Heart right ventricle (tissue), 16 donors: ENCODE measurements around the gene GAP43. TPM values are rescaled to one million over a fixed set of nuclear protein-coding genes. Genes with fewer than 3 reads are reported as not detected.
A peak's percentile ranks its signal among the peaks of the same experiment; 100 is the strongest.

Experiments used
- ATAC-seq, 8 donors: fragments of 200-7000 bp; cut with Tn5 transposase; one replicate each; pipeline ENCODE4 v1.9.1; 2020; ENCODE audit warnings: mild to moderate bottlenecking in 8 of 8, moderate library complexity in 8 of 8, moderate number of reproducible peaks in 1 of 8
- DNase-seq, 2 donors: peaks; one replicate each; pipeline ENCODE4 v3.0.0-alpha.2; 2020
- H3K27ac ChIP-seq, 10 donors: fragments of 200-600 bp; sonication (generic) in 2 of 10; one replicate each; pipeline versions ENCODE4 v1.5.0 to v1.8.0; 2020 to 2022; ENCODE audit warnings: mild to moderate bottlenecking in 3 of 10
- H3K27me3 ChIP-seq, 7 donors: fragments of 200-600 bp; one replicate each; pipeline ENCODE4 v1.8.0; 2021 to 2022; ENCODE audit warnings: mild to moderate bottlenecking in 2 of 7
- H3K36me3 ChIP-seq, 9 donors: fragments of 200-600 bp; sonication (generic) in 1 of 9; one replicate each; pipeline versions ENCODE4 v1.5.0 to v1.8.0; 2020 to 2022; ENCODE audit warnings: mild to moderate bottlenecking in 2 of 9
- H3K4me1 ChIP-seq, 9 donors: fragments of 200-600 bp; sonication (generic) in 1 of 9; one replicate each; pipeline versions ENCODE4 v1.5.0 to v1.8.0; 2020 to 2022; ENCODE audit warnings: mild to moderate bottlenecking in 4 of 9
- H3K4me3 ChIP-seq, 10 donors: fragments of 200-600 bp; sonication (generic) in 2 of 10; one replicate each; pipeline versions ENCODE4 v1.5.0 to v1.8.0; 2020 to 2022; ENCODE audit warnings: mild to moderate bottlenecking in 7 of 10, moderate library complexity in 2 of 10
- H3K9me3 ChIP-seq, 11 donors: fragments of 200-600 bp in 10 of 11; sonication (generic) in 2 of 11; one replicate each; pipeline versions ENCODE4 v1.5.0 to v1.8.0; 2013 to 2022; ENCODE audit warnings: mild to moderate bottlenecking in 2 of 11, control low read depth in 1 of 11, moderate library complexity in 1 of 11
- WGBS, 2 donors: extraction: QIAGEN DNeasy Blood & Tissue Kit; methylation state at CpG; one replicate each; pipeline ENCODE4 v1.1.7; 2013; ENCODE audit warnings: inconsistent platforms in 1 of 2; 5-methylcytosine and 5-hydroxymethylcytosine counted together
- intact Hi-C, 10 donors: fragments of 100-400 bp; cut with DNase I; formaldehyde crosslinking; loops; one replicate each; pipeline versions ENCODE4 v1.11.1 to v1.14.2; 2022
- polyA plus RNA-seq, 2 donors: library from polyadenylated mRNA; stranded (reverse); fragments of 200-250 nt; gene quantifications; one replicate each; pipeline ENCODE4 v1.2.3, GENCODE V29; 2013
- total RNA-seq, 10 donors: library from RNA; stranded (reverse); fragmentation: NEBNext Ultra II Directional in 3 of 10; extraction: Animal tissue kit (Norgen Biotek cat#: 25700) in 3 of 10; gene quantifications; one replicate each; pipeline versions ENCODE4 v1.2.1 to v1.2.4, GENCODE V29; 2021 to 2023
- TF ChIP-seq, protein P1 (sequence below), 9 donors: fragments of 200-600 bp; sonication (generic) in 2 of 9; IDR thresholded peaks; one replicate each; pipeline versions ENCODE4 v1.5.0 to v1.8.0; 2021 to 2022; ENCODE audit warnings: antibody characterized with exemption in 9 of 9, mild to moderate bottlenecking in 5 of 9, moderate library complexity in 1 of 9
- donor health status: Arrhythmogenic right ventricular cardiomyopathy.
- donor health status: ischemic (EF 13 %, LVEDD 7.1; RV severe dilation, severe dysfunction).
- donor health status: healthy with polysubstance abuse.
- donor health status: DM: no; HTN: yes; CAD: no.
- donor health status: DM: no; HTN: no; CAD: no.
- donor health status: ischemic (EF 25% LVEDD 6.9; RV normal size, moderate dysfunction).
- donor health status: ischemic (EF 25% LVEDD 5.7; RV mildly dilated, moderate dysfunction).
- donor health status: healthy.
- donor health status: DM: yes; HTN: yes; CAD: no.
- donor health status: Ischemic cardiomyopathy.
- donor health status: ischemic (EF 35%, LVEDD 5.7; RV mildly dilated, moderate dysfunction).
- donor health status: nonischemic (EF 11% LVEDD 7.7; RV severe dilation, severe dysfunction).
- donor health status: DM: yes; HTN: yes; CAD: no.
- donor health status: PGD.
- donor health status: ischemic (EF 29% LVEDD 5.4; RV normal size, mild dysfunction).
- donor health status: nonischemic (EF 23%, LVEDD 6.1; RV moderate dilation, normal function).

Gene GAP43
- total and polyA plus RNA-seq, 12 donors, result 0.29 to 2.3 (median 0.83) TPM; not detected in 1

DNA sequence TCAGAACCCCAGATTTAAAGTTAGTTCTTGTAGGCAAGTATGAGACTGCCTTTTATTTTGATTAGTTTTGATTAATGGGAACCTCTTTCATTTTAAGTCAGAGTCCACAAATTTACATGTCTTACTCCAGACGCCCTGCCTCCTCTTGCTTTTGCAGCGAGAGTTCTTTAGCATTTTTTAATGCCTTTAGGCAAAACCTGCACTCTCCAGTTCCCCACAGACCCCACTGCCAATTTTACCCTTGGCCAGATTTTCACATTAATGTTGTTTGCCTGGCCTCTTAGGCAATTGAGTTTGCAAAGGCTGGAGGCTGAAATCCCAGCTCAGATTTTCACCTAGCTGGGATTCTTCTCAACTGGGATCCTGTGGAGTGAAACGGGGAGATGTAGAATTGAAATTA is 85.8 kb downstream of the GAP43 start:
- H3K9me3 ChIP-seq, result no peaks in the 10 kb centered on the region
- no peak overlapping the region for H3K27ac ChIP-seq
- no peaks in the 10 kb centered on the region for H3K4me1 ChIP-seq
- intact Hi-C loops, result no loop called here
- H3K36me3 ChIP-seq, result no peaks in the 10 kb centered on the region
- ATAC-seq (no peak), DNase-seq (no peak)
- TF ChIP-seq, protein P1, sequence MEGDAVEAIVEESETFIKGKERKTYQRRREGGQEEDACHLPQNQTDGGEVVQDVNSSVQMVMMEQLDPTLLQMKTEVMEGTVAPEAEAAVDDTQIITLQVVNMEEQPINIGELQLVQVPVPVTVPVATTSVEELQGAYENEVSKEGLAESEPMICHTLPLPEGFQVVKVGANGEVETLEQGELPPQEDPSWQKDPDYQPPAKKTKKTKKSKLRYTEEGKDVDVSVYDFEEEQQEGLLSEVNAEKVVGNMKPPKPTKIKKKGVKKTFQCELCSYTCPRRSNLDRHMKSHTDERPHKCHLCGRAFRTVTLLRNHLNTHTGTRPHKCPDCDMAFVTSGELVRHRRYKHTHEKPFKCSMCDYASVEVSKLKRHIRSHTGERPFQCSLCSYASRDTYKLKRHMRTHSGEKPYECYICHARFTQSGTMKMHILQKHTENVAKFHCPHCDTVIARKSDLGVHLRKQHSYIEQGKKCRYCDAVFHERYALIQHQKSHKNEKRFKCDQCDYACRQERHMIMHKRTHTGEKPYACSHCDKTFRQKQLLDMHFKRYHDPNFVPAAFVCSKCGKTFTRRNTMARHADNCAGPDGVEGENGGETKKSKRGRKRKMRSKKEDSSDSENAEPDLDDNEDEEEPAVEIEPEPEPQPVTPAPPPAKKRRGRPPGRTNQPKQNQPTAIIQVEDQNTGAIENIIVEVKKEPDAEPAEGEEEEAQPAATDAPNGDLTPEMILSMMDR (IDR thresholded peaks at IDR 0.05), result no peak
- no peak overlapping the region for H3K4me3 ChIP-seq
- H3K27me3 ChIP-seq, result no peaks in the 10 kb centered on the region
- 78 to 84% methylated on average over 3 of the region's 3 CpGs for WGBS, 2 donors

DNA sequence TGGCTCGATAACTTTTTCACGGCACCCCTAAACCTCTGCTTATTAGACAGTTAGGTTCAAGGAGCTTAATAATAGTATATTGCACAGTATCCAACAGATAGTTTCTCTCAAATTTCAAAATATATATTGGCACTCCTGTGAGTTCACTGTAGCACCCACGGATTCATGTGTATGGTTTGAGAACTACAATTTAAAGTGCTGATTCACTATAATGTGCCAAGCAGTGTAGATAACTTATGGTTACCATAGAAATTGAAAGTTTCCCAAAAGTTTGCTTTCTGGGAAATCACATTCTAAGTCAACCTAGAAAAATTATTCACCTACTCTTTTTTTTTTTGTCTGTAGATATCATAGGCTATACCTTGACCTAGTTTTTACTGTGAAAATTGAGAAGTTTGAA is 86.6 kb downstream of the GAP43 start:
- Histone ChIP-seq H3K27ac (no peak overlapping the region), H3K27me3 (no peaks in the 10 kb centered on the region), H3K9me3 (no peaks in the 10 kb centered on the region), H3K4me3 (no peak overlapping the region), H3K4me1 (no peaks in the 10 kb centered on the region), H3K36me3 (no peaks in the 10 kb centered on the region)
- TF ChIP-seq, protein P1 (IDR thresholded peaks at IDR 0.05), result no peak
- DNase-seq (no peak), ATAC-seq (no peak)
- WGBS, 2 donors, result 86 to 87% methylated on average over 3 of the region's 3 CpGs
- intact Hi-C loops, result loop anchor here in 1 of 10 donors (5.0 kb wide), 1 partner anchor 72 kb away; no protein-coding TSS in a partner anchor

DNA sequence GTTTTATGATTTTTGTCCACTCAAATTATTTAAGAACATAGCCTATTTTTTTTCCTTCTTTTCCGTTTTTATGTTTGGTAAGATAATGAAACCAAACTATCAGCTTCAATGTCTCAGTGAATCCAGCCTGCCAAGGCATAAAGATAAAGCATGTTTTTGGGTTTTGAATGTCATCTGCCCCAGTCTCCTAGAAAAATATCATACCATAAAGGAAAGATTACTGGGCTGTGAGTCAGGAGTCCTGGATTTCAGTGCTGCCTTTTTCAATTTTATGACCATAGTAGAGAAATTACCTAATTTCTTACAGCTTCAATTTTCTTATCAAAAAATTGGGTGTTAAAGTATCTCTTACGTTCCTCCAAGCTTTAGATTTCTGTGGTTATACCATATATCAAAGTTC is 87.5 kb downstream of the GAP43 start:
- H3K9me3 ChIP-seq, result no peaks in the 10 kb centered on the region
- intact Hi-C loops, result loop anchor here in 1 of 10 donors (5.0 kb wide), 1 partner anchor 72 kb away; no protein-coding TSS in a partner anchor
- ATAC-seq (no peak), DNase-seq (no peak)
- peak overlapping the region in 1 of 10 donors; percentile 31 for H3K27ac ChIP-seq
- H3K27me3 ChIP-seq, result no peaks in the 10 kb centered on the region
- H3K4me1 ChIP-seq, result no peaks in the 10 kb centered on the region
- TF ChIP-seq, protein P1 (IDR thresholded peaks at IDR 0.05), result no peak
- 56 to 73% methylated on average over 2 of the region's 2 CpGs for WGBS, 2 donors
- peak overlapping the region in 2 of 10 donors; percentile 0 to 23 for H3K4me3 ChIP-seq
- no peaks in the 10 kb centered on the region for H3K36me3 ChIP-seq

DNA sequence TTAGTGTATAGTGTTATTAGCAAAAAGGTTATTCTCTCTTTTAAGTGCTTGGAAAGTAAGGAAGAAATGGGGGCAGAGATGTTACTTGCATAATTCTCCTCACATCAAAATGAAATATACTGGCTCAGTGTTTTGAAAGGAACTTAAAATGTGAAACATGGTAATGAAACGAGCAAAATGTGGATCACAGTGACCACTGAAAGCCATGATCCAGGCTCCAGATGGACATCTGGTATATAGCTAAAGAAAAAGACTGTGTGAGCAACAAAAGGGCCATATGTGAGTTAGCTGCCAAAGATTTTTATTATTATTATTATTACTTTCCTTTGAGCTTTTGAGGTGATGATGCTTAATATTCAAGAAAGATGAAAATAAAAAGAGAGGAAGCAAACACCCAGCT is 89.6 kb downstream of the GAP43 start:
- TF ChIP-seq, protein P1 (IDR thresholded peaks at IDR 0.05), result no peak
- DNase-seq (no peak), ATAC-seq (no peak)
- 0% methylated on average over 1 of the region's 1 CpG for WGBS, 2 donors
- Histone ChIP-seq H3K4me1 (no peaks in the 10 kb centered on the region), H3K4me3 (no peak overlapping the region), H3K27ac (peak overlapping the region in 2 of 10 donors; percentile 4 to 39), H3K36me3 (no peaks in the 10 kb centered on the region), H3K9me3 (no peaks in the 10 kb centered on the region), H3K27me3 (peaks cover 0 to under 1% (median 0%) of the 10 kb centered on the region in 7 donors)
- intact Hi-C loops, result loop anchor here in 1 of 10 donors (5.0 kb wide), 1 partner anchor 69 kb away; no protein-coding TSS in a partner anchor
